GM19238 (cell line): ENCODE results near the gene LRRC8E.
"Not testable (repeated sequence)": the region's sequence is repeated elsewhere in the genome, so short reads cannot be mapped to it uniquely, and the experiment has no call there.

Source experiments
- DNase-seq: peaks from one replicate; pipeline ENCODE4 v3.0.0; 2011; ENCODE audit warnings: low spot score; ENCODE audit not compliant: insufficient read length

LRRC8E gene

DNA sequence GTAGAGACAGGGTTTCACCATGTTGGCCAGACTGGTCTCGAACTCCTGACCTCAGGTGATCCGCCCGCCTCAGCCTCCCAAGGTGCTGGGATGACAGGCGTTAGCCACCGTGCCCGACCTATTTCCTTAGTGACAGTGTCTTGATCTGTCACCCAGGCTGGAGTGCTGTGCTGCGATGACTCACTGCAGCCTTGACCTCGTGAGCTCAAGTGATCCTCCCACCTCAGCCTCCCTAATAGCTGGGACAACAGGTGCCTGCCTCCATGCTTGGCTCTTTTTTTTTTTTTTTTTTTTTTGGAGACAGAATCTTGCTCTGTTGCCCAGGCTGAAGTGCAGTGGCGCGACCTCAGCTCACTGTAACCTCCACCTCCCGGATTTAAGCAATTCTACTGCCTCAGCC, 41.7 kb downstream of the LRRC8E start:
- DNase-seq, result not testable (repeated sequence)

DNA sequence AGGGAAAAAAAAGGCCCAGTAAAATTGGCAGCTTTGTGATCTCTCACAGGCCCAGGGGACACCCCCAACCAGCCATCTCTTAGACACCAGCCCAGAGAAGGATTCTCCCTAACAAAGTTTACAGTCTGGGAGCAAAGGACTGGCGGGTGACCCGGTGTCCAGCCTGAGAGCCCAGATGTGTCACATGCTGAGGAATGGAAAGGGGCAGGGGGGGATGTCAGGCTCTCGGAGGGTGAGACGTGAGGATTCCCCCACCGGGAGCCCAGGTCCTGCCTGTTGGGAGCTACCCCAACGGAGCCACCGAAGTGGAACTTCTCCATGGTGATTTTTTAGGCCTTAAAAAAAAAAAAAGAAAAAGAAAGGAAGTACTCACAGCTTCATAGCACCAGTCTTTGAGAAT, 42.5 kb downstream of the LRRC8E start:
- no peak for DNase-seq

DNA sequence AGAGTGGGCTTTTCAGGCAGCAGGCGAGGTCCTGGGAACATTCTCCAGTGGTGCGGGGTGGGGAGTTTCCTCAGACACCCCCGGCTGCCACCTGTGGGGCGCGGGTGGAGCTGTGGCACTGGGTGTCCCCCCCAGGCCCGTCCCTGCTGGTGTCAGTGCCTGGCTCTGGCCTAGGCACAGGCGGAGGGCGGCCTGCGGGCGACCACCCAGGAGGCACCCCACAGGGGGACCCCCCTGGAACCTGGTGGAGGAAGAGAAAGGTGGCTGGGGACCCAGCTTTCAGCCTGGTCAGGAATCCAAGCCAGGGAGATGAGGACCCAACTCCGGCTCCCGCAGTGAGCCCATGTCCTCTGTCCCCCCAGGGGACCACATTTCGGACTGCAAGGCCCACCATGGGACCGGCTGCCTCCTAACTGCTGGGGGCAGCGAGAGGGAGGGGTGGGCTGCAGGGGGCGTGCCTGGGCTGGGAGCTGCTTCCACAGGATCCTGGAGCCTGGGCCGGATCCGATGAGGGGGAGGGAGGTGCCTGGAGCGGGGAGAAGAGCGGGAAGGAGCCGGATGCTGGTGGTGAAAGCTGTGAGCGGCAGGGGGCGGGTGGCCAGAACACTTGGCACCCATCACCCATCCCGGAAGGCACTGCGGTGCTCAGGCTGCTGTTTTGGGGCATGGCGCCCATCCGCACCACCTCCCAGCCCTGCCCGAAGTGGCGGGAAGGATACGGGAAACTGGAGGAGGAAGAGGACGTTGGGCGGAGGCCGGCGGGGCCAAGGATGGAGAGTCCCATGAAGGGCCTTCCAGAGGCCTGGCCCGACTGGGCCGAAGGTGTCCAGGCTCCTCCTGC, 43.1 kb downstream of the LRRC8E start:
- DNase-seq, result no peak

DNA sequence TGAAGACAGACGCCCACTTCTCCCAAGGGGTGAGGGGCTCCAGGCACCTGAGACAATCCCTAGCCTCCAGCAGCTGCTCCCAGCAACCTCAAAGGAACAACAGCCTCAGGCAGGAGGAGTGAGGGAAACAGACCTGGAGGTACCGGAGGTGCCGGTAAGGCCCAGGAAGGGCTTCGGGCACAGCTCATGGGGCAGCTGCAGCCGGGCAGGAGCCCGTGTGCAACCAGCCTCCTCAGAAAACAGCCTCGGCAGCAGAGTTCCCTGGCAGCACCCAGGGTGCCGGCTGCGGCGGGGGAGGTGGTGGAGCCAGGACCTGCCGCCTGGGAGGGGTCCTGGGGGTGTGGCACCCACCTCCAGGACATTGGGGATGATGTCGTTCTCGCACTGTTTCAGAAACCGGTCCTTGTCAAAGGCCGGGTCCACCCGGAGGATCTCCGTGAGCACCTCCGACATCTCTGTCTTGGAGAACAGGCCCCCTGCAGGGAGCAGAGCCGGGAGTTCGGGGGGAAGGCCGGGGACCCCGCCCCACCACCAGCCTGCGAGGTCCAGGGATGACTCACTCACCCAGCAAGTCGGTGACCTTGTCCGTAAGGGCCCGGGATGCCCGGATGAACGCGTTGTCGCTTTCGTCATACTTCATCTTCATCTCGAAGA, 44.1 kb downstream of the LRRC8E start:
- DNase-seq, result no peak

DNA sequence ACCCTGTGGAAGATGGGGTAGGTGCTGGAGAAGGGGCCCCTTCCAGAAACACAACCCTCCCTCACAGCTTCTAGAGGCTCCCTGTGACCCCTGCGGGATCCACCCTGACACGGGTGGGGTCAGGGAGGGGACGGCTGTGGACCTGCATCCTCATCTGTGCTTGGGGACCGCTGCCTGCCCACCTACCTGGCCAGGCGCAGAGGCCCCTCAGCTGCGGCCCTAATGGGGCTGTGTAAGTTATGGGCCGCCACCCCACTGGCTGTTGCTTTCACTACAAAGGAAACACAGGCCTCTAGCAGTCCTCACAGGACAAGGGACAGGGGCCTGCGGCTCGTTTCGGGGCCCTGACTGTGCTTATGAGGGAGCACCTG, 44.6 kb downstream of the LRRC8E start:
- DNase-seq, result no peak

DNA sequence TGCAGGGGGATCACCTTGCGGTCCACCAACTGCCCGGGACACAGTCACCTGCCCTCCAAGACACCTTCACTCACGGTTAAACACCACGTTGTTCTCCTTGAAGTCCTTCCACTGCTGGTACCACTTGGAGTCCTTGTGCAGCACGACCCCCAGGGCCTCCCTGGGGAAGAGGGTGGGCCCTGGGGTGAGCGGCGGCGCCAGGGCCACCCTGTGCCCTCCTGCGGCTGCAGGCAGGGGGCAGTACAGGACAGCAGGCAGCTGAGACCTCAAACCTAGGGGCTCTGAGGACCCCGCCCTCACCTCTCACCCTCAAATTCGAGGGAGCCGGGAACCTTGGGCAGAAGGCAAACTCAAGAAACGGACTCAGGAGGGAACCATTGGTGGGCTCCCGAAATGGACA, 45.1 kb downstream of the LRRC8E start:
- DNase-seq, result no peak

DNA sequence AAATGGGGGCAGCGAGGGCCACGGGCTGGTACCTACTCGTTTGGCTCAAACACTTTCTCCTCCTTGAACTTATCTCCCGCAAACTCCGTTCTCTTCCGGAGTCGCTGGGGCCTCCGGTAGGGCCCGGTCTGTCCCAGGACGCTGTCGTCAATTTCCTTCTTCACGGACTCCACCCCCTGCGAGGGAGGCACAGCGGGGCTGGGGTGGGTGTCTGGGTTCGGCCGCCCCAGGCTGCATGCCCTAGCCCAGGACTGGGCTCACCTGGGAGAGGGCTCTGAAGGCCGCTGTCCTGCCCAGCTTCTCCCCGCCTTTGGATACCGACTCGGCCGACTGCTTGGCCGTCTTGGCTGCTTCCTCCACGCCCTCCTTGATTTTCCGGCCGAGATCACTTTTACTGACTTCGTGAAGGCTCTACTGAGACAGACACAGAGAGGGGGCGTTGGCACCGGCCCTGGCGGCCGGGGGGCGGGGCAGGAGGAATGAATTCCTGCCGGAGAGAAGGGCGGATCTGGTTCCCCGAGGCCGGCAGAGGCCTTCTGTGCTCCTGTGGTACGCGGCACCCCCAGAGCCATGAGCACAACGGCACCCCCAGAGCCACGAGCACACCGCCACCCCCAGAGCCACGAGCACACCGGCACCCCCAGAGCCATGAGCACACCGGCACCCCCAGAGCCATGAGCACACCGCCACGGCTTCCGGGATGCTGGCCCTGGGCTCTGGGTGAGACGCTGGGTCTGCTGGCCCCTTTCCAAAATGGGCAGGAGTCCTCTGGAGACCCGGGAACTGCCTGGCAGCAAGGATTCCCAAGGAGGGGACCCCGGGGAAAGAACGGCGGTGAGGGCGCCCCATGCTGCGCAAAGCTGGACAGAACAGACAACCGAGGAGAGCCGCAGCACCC, 45.8 kb downstream of the LRRC8E start:
- DNase-seq, result no peak

DNA sequence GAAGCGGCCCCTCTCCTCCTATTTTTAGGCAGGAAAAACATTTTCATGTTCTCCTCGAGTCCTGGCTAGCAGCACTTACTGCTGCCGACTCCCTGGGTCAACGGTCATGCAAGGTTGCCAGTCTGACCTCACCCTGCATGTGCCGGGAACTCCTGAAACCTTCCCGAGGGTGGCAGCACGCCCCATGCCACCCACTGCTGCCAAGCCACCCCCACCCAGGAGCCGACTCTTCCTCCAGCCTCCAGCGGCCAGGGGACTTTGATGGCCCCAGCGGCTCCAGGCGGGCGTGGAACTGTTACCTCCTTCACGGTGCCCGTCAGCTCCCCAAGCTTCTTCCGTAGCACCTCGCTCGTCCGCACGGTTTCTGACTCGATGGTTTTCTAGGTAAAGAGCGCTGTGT, 46.5 kb downstream of the LRRC8E start:
- DNase-seq, result no peak

DNA sequence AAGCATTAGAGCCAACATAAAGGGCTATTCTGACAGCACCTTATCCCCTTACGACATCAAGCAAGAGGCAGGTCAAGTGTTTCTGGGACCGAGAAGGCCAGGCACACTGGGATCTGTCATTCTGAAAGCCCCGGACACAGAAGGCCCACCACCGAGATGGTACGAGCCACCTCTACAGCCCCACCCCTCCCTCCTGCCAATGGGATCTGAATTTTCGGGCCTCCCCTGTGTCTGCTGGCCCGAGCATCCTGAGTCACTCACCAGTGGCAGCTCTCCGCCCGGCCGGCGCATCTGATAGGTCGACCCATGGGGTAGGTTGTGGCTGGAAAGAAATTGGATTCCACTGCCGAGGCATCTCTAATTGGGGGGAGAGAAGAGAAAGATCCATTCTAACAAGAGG, 52.5 kb downstream of the LRRC8E start:
- DNase-seq, result no peak

DNA sequence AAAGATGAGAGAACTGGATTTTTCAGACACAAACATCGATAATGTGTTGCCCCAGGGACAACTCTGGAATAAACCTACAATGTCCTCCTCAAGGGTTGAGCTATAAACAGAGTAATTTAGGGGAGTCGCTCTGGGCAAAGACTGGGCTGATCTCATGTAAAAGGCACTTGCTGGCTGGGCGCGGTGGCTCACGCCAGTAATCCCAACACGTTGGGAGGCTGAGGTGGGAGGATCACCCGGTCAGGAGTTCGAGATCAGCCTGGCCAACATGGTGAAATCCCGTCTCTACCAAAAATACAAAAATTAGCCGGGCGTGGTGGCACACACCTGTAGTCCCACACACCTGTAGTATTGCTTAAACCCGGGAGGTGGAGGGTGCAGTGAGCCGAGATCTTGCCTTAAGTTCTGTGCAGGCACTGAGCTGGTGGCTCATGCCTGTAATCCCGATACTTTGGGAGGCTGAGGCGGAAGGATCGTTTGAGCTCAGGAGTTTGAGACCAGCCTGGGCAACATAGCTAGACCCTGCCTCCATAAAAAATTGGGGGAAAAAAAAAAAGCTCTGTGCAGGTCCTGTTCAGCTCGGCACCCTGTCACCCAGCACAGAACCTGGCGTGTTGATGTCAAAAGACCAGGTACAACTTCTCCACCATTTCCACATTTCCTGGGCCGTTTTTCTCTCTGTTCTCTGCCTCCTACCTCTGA, 53.7 kb downstream of the LRRC8E start:
- DNase-seq, result no peak

DNA sequence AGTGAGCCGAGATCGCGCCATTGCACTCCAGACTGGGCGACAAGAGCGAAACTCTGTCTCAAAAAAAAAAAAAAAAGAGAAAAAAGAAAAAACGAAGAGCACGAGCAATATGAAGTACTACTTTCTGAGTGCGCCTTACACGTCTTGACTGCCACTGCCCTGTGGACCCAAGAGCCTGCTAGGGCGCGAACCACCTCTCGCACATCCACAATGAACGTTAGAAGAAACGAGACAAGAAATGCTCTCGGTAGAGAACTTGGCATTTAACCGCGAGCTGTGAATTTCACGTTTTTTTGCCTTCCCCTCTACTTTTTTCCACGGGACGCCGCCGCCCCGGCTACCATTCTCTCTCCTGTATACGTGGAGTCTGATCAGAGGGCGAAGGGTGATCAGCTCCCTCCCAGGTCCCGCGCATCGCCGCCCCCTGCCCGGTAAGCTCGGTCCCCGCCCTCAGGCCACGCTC, 54.7 kb downstream of the LRRC8E start:
- DNase-seq, result no peak

DNA sequence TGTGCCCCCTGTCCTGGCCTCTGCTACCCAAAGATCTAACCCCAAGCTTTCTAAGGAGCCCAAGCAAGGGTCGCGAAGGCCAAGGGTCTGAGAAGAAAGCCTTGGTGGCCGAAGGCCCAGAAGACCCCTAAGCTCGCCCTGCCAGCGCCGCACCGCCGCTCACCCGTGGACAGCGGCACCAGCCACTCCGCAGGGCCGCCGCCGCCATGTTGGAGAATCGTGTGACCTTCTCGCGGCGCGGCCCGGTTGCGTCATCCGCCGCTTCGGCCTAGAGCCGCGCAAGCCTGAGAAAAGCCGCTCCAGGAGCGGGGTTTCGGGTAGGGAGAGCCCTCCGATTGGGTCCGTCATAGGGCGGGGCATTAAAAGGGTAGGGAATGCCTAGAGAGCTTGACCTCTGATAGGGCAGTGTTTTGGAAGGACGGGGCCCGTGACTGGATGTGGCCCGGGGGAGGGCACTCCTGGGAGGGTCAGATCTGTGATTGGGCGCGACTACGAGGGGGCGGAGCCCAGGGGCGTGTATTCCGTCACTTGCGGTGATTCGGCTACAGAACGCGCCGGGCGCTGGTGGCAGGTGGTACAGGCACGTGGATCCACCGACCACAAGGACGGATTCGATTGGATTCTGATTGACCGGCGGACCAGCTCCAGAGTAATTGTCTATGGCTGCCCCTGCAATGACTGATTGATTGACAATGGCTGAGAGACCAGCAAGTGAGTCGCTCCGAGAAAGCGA, 55.3 kb downstream of the LRRC8E start, which contains the start of gene TIMM44:
TSS of gene TIMM44 (minus strand) at position 223 of the 733 bp plus-strand sequence. CDS start at position 208, 15 bp downstream.
- peak; percentile 97 for DNase-seq

DNA sequence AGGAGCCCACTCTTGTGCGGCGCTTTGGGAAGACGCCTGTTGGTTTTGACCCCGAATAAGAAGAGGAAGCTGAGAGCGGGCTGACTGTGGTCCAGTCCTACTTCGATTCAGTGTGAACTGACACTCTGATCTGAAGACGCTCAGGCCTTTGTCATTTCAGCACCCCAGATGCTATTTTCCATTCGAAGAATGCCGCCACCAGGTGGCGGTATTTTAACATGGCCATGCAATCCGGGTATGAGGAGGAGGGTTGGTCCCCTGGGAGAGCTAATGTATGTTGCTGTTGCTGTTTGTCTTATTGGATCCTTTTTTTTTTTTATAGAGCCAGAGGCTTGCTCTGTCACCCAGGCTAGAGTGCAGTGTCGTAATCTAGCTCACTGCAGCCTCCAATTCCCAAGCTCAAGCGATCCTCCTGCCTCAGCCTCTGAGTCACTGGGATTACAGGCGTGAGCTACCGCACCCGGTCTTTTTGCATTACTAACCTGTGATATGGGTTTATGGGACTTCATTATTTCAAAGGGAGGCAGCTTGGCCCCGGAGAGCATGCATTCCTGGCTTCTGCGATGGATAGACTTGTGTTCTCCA, 56.0 kb downstream of the LRRC8E start:
- DNase-seq, result peak; percentile 54

DNA sequence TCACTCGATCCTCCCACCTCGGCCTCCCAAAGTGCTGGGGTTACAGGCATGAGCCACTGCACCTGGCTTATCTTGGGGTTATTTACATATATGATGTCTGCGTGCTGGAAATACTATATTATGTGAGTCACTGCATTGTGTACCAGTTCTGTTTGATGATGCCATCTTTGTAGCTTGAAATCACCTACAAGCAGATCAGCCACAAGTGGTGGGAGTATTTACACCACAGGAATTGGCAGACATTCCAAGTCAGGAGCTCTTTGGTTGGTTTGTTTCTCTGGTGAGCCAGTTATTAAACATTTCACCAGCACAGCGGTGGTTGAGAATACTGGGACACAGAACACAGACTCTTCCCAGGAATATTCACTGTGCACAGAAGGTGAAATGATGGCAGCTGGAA, 59.6 kb downstream of the LRRC8E start:
- DNase-seq, result no peak
